Neural progenitor cell (in vitro differentiated cells): ENCODE measurements around the gene GDF15.

ENCODE experiments used
- EZH2 ChIP-seq: fragments of 200-600 bp; sonication (generic); IDR thresholded peaks from 2 replicates; pipeline ENCODE4 v1.6.1; 2017; ENCODE audit warnings: antibody characterized with exemption, mild to moderate bottlenecking, moderate library complexity
- TF ChIP-seq, protein P1 (sequence below): fragments of 200-600 bp; sonication (generic); IDR thresholded peaks from 2 replicates; pipeline ENCODE4 v1.5.1; 2017; ENCODE audit warnings: antibody characterized with exemption, mild to moderate bottlenecking

DNA sequence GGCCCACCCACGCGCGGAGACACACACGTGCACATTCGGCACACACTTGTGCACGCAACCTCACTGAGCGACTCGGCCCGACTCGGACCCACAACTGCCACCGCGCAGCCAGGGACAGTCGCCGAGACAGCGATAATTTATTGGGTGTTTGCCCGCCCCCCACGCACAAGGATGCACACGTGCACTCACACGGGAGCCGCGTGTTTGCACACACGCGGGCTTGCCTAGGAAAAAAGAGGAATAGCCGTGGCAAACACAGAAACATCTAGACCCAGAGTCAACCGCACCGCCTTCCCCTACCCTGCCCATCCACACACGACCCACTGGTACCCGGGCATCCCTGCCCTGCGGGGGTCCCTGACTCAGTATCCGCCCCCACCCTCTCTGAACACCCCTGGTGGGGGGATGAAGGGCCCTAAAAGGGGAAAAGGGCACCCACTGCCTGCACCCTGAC lies 32.1 kb downstream of the GDF15 start:
- TF ChIP-seq, protein P1, sequence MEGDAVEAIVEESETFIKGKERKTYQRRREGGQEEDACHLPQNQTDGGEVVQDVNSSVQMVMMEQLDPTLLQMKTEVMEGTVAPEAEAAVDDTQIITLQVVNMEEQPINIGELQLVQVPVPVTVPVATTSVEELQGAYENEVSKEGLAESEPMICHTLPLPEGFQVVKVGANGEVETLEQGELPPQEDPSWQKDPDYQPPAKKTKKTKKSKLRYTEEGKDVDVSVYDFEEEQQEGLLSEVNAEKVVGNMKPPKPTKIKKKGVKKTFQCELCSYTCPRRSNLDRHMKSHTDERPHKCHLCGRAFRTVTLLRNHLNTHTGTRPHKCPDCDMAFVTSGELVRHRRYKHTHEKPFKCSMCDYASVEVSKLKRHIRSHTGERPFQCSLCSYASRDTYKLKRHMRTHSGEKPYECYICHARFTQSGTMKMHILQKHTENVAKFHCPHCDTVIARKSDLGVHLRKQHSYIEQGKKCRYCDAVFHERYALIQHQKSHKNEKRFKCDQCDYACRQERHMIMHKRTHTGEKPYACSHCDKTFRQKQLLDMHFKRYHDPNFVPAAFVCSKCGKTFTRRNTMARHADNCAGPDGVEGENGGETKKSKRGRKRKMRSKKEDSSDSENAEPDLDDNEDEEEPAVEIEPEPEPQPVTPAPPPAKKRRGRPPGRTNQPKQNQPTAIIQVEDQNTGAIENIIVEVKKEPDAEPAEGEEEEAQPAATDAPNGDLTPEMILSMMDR, result no peak
- TF ChIP-seq EZH2, result peak; percentile 18
